NCI-H2029 (cell line): ENCODE measurements around the gene LPO.
A peak's percentile ranks its signal among the peaks of the same experiment; 100 is the strongest.

Experiments used
- DNase-seq: peaks from one replicate; lab custom pipeline; 2025; lab: John Stamatoyannopoulos, UW

LPO gene

DNA sequence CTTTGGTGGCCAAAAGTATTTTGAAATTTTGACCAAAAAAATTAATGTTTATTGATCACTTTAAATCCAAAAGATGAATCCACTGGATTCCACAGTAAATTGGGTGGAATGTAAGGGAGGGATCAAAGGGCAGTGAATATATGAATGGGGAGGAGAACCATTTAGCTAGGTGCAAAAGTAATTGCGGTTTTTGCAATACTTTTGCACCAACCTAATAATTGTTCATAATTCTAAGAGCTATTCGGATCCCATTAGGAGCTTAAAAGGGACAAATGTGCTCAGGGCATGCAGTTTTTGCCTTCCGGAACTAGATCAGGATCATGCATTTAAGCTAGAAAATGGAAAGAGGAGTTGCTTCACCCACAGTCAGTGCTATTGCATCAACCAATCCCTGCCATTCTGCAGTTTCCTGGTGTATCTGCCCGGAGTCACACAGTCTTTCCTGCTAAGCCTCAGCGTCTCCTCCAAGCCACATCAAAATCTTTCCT is at the start of gene LPO:
TSS of gene LPO (plus strand) at position 438 of the 488 bp plus-strand sequence. CDS start 4,396 bp downstream, outside the sequence.
- DNase-seq = no peak

GRCh38 chr17:58189436-58190146 is 48.8 kb upstream of the LPO start:
- peak; percentile 42 for DNase-seq

DNA sequence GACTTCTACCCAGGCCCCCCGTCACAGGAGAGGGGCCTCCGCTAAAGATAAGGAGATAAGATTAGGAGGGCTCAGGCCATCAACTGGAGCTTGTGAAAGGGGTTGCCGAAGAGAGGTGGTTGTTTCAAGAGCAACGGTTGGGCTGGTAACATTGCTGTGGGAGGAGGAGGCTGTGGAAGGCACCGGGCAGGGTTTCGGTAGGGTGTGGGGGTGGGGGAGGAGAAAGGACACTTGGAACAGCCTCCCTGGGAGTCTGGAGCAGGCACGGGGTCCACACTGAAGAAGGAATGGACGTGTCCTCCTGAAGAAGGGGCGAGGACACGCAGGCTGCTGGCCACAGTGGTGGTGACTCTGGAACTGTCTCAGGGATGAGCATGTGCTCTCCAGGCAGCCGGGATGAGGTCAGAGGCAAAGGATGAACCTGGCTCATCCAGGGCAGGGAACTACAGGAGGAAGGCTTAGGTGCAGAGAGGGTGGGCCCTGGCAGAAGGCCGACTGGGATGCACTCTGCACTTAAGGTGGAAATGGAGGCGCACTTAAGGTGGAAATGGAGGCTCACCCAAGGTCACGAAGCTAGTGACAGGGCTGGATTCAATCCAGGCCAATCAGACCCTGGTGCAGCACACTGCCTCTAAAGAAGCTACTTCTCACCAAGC is 47.0 kb upstream of the LPO start:
- no peak for DNase-seq

DNA sequence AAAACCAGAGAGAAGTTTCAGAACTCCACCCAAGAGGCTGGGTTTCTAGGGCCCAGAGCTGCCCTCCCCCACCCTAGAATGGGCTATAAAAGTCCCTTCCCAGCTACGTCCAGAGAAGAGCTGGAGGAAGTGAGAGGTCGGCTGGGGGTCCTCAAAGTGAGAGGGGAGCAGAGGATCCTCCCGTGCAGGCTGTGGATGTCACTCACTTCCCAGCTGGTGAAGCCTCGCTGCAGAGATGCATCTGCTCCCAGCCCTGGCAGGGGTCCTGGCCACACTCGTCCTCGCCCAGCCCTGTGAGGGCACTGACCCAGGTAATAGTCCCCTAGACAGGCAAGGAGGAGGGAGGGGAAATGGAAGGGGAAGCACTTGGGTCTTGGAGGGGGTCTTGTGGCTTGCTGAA is 45.8 kb upstream of the LPO start, which contains the start of gene EPX:
TSS of gene EPX (plus strand) at position 115 of the 400 bp plus-strand sequence. CDS start at position 236, 121 bp downstream.
- no peak for DNase-seq

DNA sequence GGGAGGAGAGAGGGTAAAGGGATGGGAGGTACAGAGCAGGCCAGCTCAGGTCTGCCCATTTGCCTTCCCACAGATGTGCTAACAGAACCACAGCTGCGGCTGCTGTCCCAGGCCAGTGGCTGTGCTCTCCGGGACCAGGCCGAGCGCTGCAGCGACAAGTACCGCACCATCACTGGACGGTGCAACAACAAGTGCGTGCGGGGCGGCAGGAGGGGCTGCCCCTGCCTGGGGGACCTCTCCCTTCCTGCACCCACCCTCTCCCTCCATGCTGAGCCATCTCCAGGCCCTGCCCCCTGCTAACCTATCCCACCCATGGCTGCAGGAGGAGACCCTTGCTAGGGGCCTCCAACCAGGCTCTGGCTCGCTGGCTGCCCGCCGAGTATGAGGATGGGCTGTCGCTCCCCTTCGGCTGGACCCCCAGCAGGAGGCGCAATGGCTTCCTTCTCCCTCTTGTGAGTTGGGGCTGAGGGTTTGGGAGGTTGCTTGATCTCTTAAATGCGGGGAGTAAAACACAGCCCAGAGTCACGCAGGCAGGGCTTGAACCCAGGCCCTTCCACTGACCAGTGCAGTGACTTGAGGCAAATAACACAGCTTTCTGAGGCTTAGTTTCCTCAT is 44.6 kb upstream of the LPO start:
- DNase-seq = no peak

DNA sequence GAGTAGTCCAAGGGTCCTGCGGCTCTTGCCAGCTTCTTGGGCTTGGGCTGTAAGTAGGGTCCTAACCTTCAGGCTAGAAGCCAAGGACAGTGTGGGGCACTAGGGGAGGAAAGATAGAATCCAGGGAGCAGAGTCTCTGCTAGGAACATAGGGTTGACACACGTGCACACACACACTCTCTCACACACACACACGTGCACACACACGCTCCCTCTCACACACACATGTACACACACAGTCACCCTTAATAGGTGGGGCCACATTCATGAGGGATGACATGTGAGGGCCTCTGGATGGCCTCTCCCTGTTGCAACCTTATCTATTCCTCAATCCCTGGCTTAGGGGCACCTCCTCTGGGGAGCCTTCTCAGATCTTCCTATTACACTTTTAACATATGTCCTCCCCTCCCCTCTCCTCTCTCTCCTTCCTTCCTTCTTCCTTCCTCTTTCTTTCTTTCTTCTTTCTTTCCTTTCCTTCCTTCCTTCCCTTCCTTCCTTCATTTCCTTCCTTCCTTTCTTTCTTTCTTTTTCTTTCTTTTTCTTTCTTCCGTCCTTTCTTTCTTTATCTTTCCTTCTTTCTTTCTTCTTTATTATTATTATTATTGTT is 42.8 kb upstream of the LPO start:
- DNase-seq = no peak

GRCh38 chr17:58196610-58197009 is 41.8 kb upstream of the LPO start:
- no peak for DNase-seq

DNA sequence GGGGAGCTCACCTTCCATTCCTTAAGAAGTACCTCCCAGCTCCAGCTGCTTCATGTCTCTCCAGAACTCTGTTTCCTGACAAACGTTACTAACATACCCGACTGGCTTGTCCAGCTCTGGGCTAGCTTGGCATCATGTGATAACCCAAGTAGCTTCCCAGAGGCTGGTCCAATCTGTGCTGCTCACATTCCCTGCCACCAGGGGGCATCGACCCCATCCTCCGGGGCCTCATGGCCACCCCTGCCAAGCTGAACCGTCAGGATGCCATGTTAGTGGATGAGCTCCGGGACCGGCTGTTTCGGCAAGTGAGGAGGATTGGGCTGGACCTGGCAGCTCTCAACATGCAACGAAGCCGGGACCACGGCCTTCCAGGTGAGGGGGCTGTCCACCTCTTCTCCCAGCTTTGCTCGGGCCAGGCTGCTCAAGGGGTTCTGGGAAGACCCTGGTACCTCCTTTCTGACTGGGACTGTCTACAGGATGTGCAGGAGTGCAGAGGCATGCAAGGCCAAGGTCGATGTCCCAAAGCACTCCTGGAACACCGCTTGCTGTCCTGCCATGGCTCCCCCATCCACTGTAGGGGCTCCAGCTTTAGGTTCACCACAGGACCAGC is 38.3 kb upstream of the LPO start:
- DNase-seq = peak; percentile 20

DNA sequence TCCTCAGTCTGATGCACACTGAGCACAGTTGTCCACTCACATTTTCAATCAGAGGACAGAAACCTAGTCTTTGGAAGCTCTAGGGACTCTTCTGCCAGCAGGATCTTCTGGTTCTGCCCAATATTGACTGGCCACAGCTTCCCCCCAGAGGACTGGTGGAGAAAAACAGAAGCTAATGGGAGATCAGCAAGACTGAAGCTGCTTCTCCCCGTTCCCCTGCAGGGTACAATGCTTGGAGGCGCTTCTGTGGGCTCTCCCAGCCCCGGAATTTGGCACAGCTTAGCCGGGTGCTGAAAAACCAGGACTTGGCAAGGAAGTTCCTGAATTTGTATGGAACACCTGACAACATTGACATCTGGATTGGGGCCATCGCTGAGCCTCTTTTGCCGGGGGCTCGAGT is 35.5 kb upstream of the LPO start:
- DNase-seq = no peak

- DNase-seq = no peak
These were observed 33.6 kb upstream of the LPO start for GRCh38 chr17:58204796-58205195.

DNA sequence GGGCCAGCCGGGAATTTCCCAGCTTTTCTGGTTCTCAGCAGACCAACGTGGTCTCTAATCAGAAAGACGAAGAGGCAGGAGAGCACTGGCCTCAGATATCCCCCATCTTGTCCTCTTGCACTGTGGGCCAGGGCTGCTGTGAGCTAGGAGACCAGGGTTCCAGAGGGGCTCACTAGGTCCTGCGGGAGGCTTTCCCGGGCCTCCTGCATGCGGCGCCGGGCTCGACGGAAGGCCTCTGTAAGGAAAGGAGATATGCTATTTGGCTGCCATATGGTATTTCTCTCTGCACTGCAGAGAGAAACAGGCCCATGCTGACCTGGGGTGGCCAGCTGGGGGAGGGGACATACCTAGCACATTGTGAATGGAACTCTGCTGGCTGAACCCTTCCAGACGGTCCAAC is 32.4 kb upstream of the LPO start:
- no peak for DNase-seq

- DNase-seq = no peak
These were observed 30.9 kb upstream of the LPO start for GRCh38 chr17:58207451-58207850.

DNA sequence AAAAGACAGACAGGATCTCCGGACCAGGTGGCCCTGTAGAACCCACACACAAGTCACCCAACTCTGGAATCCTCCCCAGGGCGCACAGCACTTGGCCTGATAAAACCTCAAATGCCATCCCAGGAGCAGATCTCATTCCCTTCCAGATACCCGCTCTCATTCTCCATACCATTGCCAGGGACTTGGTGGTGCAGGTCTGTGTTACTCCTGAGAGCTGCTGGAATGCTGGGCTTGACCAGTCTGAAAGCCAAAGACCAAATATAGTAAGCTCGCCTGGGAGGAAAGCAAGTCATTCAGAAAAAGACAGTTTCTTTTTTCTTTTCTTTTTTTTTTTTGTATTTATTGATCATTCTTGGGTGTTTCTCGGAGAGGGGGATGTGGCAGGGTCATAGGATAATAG is 30.0 kb upstream of the LPO start:
- no peak for DNase-seq

GRCh38 chr17:58210922-58211321 is 27.5 kb upstream of the LPO start:
- no peak for DNase-seq

- DNase-seq = no peak
These were observed 22.7 kb upstream of the LPO start for GRCh38 chr17:58215685-58216084.

DNA sequence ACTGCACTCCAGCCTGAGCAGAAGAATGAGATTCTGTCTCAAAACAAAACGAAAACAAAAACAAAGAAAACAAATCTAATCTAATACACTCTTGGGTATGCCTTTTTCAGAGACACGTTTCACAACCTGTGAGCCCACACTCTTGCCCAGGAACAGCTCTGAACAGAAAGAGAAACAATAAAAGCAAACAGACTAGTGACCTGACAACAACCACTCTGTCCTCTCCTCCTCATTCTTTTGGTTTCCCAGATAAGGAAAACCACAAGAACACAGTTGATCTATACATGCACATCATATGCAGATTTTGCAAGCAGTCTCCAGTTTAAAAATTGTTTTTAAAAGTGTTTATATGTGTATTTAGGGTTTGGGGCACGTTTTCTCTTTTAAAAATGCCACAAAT is 20.6 kb upstream of the LPO start:
- no peak for DNase-seq

GRCh38 chr17:58219007-58219788 is 19.2 kb upstream of the LPO start, which contains the start of gene MKS1:
Gene MKS1, minus strand, starts transcription at chr17:58219255. Its CDS starts 25 bp downstream, at chr17:58219230.
- peak; percentile 86 for DNase-seq

DNA sequence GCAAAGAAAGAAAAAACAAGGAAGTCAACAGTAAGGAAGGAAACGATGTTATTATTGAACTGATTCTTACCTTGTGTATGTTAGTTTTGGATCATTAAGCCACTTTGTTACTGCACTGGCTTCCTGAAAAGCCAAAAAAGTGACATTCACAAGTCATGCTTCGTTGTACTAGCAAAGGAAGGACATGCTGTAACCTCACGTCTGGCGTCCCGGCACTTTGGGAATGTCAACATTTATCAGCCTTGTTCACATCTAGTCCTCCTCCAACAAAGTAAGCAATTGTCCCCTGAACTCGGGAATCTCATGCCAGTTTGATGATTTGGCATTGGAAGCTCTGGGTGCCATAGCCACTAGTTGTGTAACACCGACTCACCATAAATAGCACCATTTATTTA is 18.6 kb upstream of the LPO start:
- DNase-seq = no peak

DNA sequence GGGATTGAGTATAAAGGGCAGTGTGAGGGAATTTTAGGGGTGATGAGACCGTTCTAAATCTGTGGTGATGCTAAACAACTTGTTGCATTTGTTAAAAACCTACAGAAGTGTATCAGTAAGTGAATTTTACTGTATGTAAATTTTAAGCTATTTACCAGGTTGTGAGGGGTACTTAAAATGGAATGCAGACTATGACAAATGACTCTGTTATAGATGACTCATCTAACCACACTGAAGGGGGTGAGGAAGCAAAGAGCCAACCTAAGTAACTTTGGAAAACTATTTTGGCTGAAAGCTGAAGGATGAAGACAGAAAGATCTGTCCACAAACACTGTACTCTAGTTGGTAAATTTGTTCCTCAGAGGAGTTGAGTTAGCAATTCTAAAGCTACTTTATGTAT is 14.1 kb upstream of the LPO start:
- DNase-seq = no peak

DNA sequence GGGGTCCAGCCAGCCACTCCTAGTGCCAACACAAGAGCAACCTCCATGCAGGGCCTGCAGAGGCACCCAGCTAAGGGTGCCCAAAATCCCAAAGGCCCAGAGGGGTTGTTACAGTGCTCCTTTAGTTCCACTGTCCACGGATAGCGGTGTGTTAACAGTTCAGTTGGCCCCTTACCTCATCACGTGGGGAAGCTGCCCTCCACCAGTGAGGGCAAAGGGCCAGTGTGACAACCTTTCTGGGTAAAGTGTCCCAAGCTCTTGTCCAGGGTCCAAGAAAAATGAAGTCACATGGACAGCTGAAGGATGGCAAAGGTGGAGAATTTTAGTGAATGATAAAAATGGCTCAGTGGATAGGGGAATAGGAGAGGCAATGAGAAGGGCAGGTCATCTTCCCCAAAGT is 10.7 kb upstream of the LPO start:
- DNase-seq = no peak

GRCh38 chr17:58228679-58229078 is 9.7 kb upstream of the LPO start:
- DNase-seq = no peak
